ENCODE data around the gene C9orf57. TPM values are rescaled to one million over a fixed set of nuclear protein-coding genes. Genes with fewer than 3 reads are reported as not detected.

C9orf57 gene
- total and polyA plus RNA-seq, 2 donors from 2014 or later = not detected

DNA sequence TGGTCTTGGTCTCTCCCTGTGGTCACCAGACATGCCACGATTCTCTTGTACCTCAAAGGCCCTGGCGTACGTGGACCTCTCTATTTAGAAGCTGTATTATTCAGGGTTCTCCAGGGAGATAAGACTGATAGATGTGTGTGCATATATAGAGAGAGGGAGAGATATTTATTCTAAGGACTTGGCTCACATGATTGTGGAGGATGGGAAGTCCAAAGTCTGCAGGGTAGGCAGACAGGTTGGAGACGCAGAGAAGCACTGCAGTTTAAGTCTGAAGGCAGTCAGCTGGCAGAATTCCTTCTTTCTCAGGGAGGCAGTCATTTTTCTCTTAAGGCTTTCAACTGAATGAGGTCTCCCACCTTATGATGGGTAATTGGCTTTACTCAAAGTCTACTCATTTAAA, 16.3 kb downstream of the C9orf57 start:
- Histone ChIP-seq H3K36me3 (ENCODE audit: control insufficient read depth in 2 of 3, insufficient read depth in 3 of 3, low read length in 3 of 3) (no peaks in the 10 kb centered on the region), H3K27me3 (ENCODE audit: control insufficient read depth, insufficient read depth, low read length) (no peaks in the 10 kb centered on the region), H3K4me3 (ENCODE audit: low read length in 3 of 3) (no peak overlapping the region), H3K4me1 (ENCODE audit: control insufficient read depth in 2 of 3, insufficient read depth in 2 of 3, low read depth in 1 of 3, low read length in 3 of 3) (peaks cover 0 to 10% (median 4%) of the 10 kb centered on the region in 3 donors), H3K9me3 (ENCODE audit: control insufficient read depth in 2 of 3, insufficient read depth in 1 of 3, low read length in 3 of 3) (no peaks in the 10 kb centered on the region), H3K9ac (ENCODE audit: low read length in 3 of 3) (no peak overlapping the region), H3K27ac (ENCODE audit: low read depth in 2 of 2, low read length in 2 of 2) (peak overlapping the region; percentile 29 to 75)
- intact Hi-C loops (cut with DNase I) = no loop called here
- FAIRE-seq (no peak), DNase-seq (no peak)
- no peak for TF ChIP-seq CTCF (IDR thresholded peaks at IDR 0.05; ENCODE audit: borderline replicate concordance, extremely low read depth, insufficient read depth)

- Histone ChIP-seq H3K9ac (ENCODE audit: low read length in 3 of 3) (no peak overlapping the region), H3K9me3 (ENCODE audit: control insufficient read depth in 2 of 3, insufficient read depth in 1 of 3, low read length in 3 of 3) (no peaks in the 10 kb centered on the region), H3K27me3 (ENCODE audit: control insufficient read depth, insufficient read depth, low read length) (no peaks in the 10 kb centered on the region), H3K36me3 (ENCODE audit: control insufficient read depth in 2 of 3, insufficient read depth in 3 of 3, low read length in 3 of 3) (no peaks in the 10 kb centered on the region), H3K4me1 (ENCODE audit: control insufficient read depth in 2 of 3, insufficient read depth in 2 of 3, low read depth in 1 of 3, low read length in 3 of 3) (peaks cover 0 to 10% (median 4%) of the 10 kb centered on the region in 3 donors), H3K4me3 (ENCODE audit: low read length in 3 of 3) (no peak overlapping the region), H3K27ac (ENCODE audit: low read depth in 2 of 2, low read length in 2 of 2) (peak overlapping the region; percentile 29 to 75)
- DNase-seq (no peak), FAIRE-seq (no peak)
- intact Hi-C loops (cut with DNase I) = no loop called here
- no peak for TF ChIP-seq CTCF (IDR thresholded peaks at IDR 0.05; ENCODE audit: borderline replicate concordance, extremely low read depth, insufficient read depth)
These were observed 16.8 kb downstream of the C9orf57 start for GRCh38 chr9:72043576-72043975.

- Histone ChIP-seq H3K4me1 (ENCODE audit: control insufficient read depth in 2 of 3, insufficient read depth in 2 of 3, low read depth in 1 of 3, low read length in 3 of 3) (peaks cover 0 to 10% (median 4%) of the 10 kb centered on the region in 3 donors), H3K9me3 (ENCODE audit: control insufficient read depth in 2 of 3, insufficient read depth in 1 of 3, low read length in 3 of 3) (no peaks in the 10 kb centered on the region), H3K27me3 (ENCODE audit: control insufficient read depth, insufficient read depth, low read length) (no peaks in the 10 kb centered on the region), H3K27ac (ENCODE audit: low read depth in 2 of 2, low read length in 2 of 2) (peak overlapping the region; percentile 29 to 75), H3K9ac (ENCODE audit: low read length in 3 of 3) (no peak overlapping the region), H3K4me3 (ENCODE audit: low read length in 3 of 3) (no peak overlapping the region), H3K36me3 (ENCODE audit: control insufficient read depth in 2 of 3, insufficient read depth in 3 of 3, low read length in 3 of 3) (no peaks in the 10 kb centered on the region)
- no peak for FAIRE-seq
- DNase-seq = no peak
- intact Hi-C loops (cut with DNase I) = no loop called here
- TF ChIP-seq CTCF (IDR thresholded peaks at IDR 0.05; ENCODE audit: borderline replicate concordance, extremely low read depth, insufficient read depth) = no peak
These were observed 17.5 kb downstream of the C9orf57 start for GRCh38 chr9:72042928-72043327.

GRCh38 chr9:72041775-72042194, 18.6 kb downstream of the C9orf57 start:
- intact Hi-C loops (cut with DNase I) = no loop called here
- DNase-seq (peak in 4 of 5 donors; percentile 13 to 90 (median 60)), FAIRE-seq (peak; percentile 17)
- Histone ChIP-seq H3K36me3 (ENCODE audit: control insufficient read depth in 2 of 3, insufficient read depth in 3 of 3, low read length in 3 of 3) (no peaks in the 10 kb centered on the region), H3K9ac (ENCODE audit: low read length in 3 of 3) (no peak overlapping the region), H3K27me3 (ENCODE audit: control insufficient read depth, insufficient read depth, low read length) (no peaks in the 10 kb centered on the region), H3K4me1 (ENCODE audit: control insufficient read depth in 2 of 3, insufficient read depth in 2 of 3, low read depth in 1 of 3, low read length in 3 of 3) (peaks cover 0 to 10% (median 4%) of the 10 kb centered on the region in 3 donors), H3K27ac (ENCODE audit: low read depth in 2 of 2, low read length in 2 of 2) (peak overlapping the region; percentile 73 to 85), H3K4me3 (ENCODE audit: low read length in 3 of 3) (no peak overlapping the region), H3K9me3 (ENCODE audit: control insufficient read depth in 2 of 3, insufficient read depth in 1 of 3, low read length in 3 of 3) (no peaks in the 10 kb centered on the region)
- no peak for TF ChIP-seq CTCF (IDR thresholded peaks at IDR 0.05; ENCODE audit: borderline replicate concordance, extremely low read depth, insufficient read depth)

Measured in kidney (tissue), 14 donors.